ENCODE results near the gene EDIL3.

Gene EDIL3

GRCh38 chr5:84255315-84255714, 129.4 kb downstream of the EDIL3 start:
- no peak for DNase-seq

GRCh38 chr5:84253946-84254345, 130.7 kb downstream of the EDIL3 start:
- no peak for DNase-seq

- DNase-seq = no peak
Measured at GRCh38 chr5:84251503-84251902, 133.2 kb downstream of the EDIL3 start.

GRCh38 chr5:84249918-84250630, 134.6 kb downstream of the EDIL3 start:
- peak; percentile 27 for DNase-seq

GRCh38 chr5:84248013-84248412, 136.7 kb downstream of the EDIL3 start:
- no peak for DNase-seq

- DNase-seq = no peak
Measured at GRCh38 chr5:84242286-84242685, 142.4 kb downstream of the EDIL3 start.

- no peak for DNase-seq
Measured at GRCh38 chr5:84239494-84239893, 145.2 kb downstream of the EDIL3 start.

GRCh38 chr5:84237126-84237525, 147.6 kb downstream of the EDIL3 start:
- DNase-seq = no peak

GRCh38 chr5:84231433-84231832, 153.2 kb downstream of the EDIL3 start:
- no peak for DNase-seq

- DNase-seq = no peak
Measured at GRCh38 chr5:84229045-84229444, 155.6 kb downstream of the EDIL3 start.

GRCh38 chr5:84228266-84228665, 156.4 kb downstream of the EDIL3 start:
- no peak for DNase-seq

GRCh38 chr5:84227236-84227635, 157.4 kb downstream of the EDIL3 start:
- no peak for DNase-seq

- no peak for DNase-seq
Measured at GRCh38 chr5:84218546-84218945, 166.1 kb downstream of the EDIL3 start.

GRCh38 chr5:84215521-84215920, 169.2 kb downstream of the EDIL3 start:
- DNase-seq = no peak

GRCh38 chr5:84213861-84214260, 170.8 kb downstream of the EDIL3 start:
- DNase-seq = no peak

- DNase-seq = no peak
Measured at GRCh38 chr5:84213212-84213611, 171.5 kb downstream of the EDIL3 start.

- DNase-seq = no peak
Measured at GRCh38 chr5:84204772-84205171, 179.9 kb downstream of the EDIL3 start.

GRCh38 chr5:84202136-84202535, 182.5 kb downstream of the EDIL3 start:
- DNase-seq = no peak

GRCh38 chr5:84197538-84197937, 187.1 kb downstream of the EDIL3 start:
- DNase-seq = no peak

- DNase-seq = no peak
Measured at GRCh38 chr5:84191281-84191680, 193.4 kb downstream of the EDIL3 start.

- DNase-seq = no peak
Measured at GRCh38 chr5:84184857-84185256, 199.8 kb downstream of the EDIL3 start.

GRCh38 chr5:84181093-84181492, 203.6 kb downstream of the EDIL3 start:
- DNase-seq = no peak

GRCh38 chr5:84168841-84169240, 215.8 kb downstream of the EDIL3 start:
- no peak for DNase-seq

- no peak for DNase-seq
Measured at GRCh38 chr5:84163671-84164070, 221.0 kb downstream of the EDIL3 start.

- no peak for DNase-seq
Measured at GRCh38 chr5:84162695-84163094, 222.0 kb downstream of the EDIL3 start.

Measured in amniotic stem cell (primary cell).